Germinal center (tissue), 1 donor: ENCODE data around the gene TMEM106B.

Experiments used
- DNase-seq: peaks from one replicate; pipeline ENCODE4 v3.0.0; 2012; ENCODE audit warnings: mixed read lengths, low spot score

The TMEM106B gene

GRCh38 chr7:12228024-12228423 is 16.9 kb downstream of the TMEM106B start:
- no peak for DNase-seq

GRCh38 chr7:12229046-12229445 is 18.0 kb downstream of the TMEM106B start:
- no peak for DNase-seq

GRCh38 chr7:12231097-12231496 is 20.0 kb downstream of the TMEM106B start:
- no peak for DNase-seq

- DNase-seq = no peak
These were observed 22.1 kb downstream of the TMEM106B start for GRCh38 chr7:12233175-12233574.

GRCh38 chr7:12234334-12234865 is 23.3 kb downstream of the TMEM106B start:
- DNase-seq = no peak

- DNase-seq = no peak
These were observed 24.9 kb downstream of the TMEM106B start for GRCh38 chr7:12235970-12236369.

- no peak for DNase-seq
These were observed 25.9 kb downstream of the TMEM106B start for GRCh38 chr7:12237007-12237406.

GRCh38 chr7:12239806-12240205 is 28.7 kb downstream of the TMEM106B start:
- DNase-seq = peak; percentile 4

- DNase-seq = no peak
These were observed 33.0 kb downstream of the TMEM106B start for GRCh38 chr7:12244129-12244528.

- no peak for DNase-seq
These were observed 33.6 kb downstream of the TMEM106B start for GRCh38 chr7:12244694-12245093.

GRCh38 chr7:12249706-12250105 is 38.6 kb downstream of the TMEM106B start:
- no peak for DNase-seq

GRCh38 chr7:12250232-12250631 is 39.1 kb downstream of the TMEM106B start:
- no peak for DNase-seq

- DNase-seq = no peak
These were observed 45.0 kb downstream of the TMEM106B start for GRCh38 chr7:12256090-12256489.

GRCh38 chr7:12257582-12257981 is 46.5 kb downstream of the TMEM106B start:
- DNase-seq = peak; percentile 20

GRCh38 chr7:12258074-12258473 is 47.0 kb downstream of the TMEM106B start:
- DNase-seq = no peak

GRCh38 chr7:12267542-12267941 is 56.4 kb downstream of the TMEM106B start:
- no peak for DNase-seq

- DNase-seq = no peak
These were observed 58.2 kb downstream of the TMEM106B start for GRCh38 chr7:12269100-12269895.

- no peak for DNase-seq
These were observed 69.9 kb downstream of the TMEM106B start for GRCh38 chr7:12281038-12281437.

- DNase-seq = no peak
These were observed 76.8 kb downstream of the TMEM106B start for GRCh38 chr7:12287901-12288300.

GRCh38 chr7:12289996-12290395 is 78.9 kb downstream of the TMEM106B start:
- DNase-seq = no peak

GRCh38 chr7:12290761-12291160 is 79.7 kb downstream of the TMEM106B start:
- DNase-seq = no peak

- no peak for DNase-seq
These were observed 80.8 kb downstream of the TMEM106B start for GRCh38 chr7:12291870-12292269.
